ACHN (cell line): ENCODE results near the gene KDELR3.
"Not testable (repeated sequence)": the region's sequence is repeated elsewhere in the genome, so short reads cannot be mapped to it uniquely, and the experiment has no call there.

Experiments
- DNase-seq: peaks from one replicate; pipeline ENCODE4 v3.0.0-alpha.2; 2015
- in situ Hi-C: cut with HindIII; loops from 2 replicates; pipeline ENCODE4 v1.10.0; 2017; ENCODE audit warnings: low sequenced_read_pairs, low pct_ligation_motif_present, low pct_unique_long_range_greater_than_20kb

Gene KDELR3

GRCh38 chr22:38470179-38470578 lies 2.3 kb downstream of the KDELR3 start:
- in situ Hi-C loops, DNase-seq: not testable (repeated sequence)

- in situ Hi-C loops, result no loop called here
- DNase-seq, result no peak
Measured at GRCh38 chr22:38471237-38471636, 3.3 kb downstream of the KDELR3 start.

DNA sequence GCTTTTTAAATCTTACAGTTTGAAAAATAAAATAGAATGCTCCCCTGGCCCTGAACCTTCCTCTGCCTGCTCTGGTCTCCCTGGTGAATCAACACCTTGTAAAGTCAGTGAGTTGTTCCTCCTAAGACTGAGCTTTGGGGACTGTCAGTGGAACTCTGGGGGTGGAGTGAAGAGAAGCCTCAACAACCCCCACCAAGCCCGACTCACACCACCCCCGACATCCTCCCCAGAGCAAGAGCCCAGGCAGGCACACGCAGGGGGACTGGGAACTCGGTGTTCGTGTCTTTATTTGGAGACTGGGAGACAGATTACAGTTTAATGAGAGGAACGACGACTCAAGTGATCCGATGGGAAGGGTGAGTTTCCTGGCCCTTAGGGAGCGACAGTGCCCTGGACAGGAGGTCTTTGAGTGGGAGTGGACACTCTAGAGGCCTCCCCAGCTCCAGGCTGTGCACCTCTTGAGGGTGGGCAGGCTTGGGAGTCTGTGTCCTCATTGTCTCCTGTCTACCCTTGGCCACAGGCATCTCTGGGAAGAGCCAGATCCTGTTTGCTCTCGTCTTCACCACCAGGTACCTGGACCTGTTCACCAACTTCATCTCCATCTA lies 6.2 kb downstream of the KDELR3 start:
- DNase-seq, result no peak
- in situ Hi-C loops, result no loop called here

DNA sequence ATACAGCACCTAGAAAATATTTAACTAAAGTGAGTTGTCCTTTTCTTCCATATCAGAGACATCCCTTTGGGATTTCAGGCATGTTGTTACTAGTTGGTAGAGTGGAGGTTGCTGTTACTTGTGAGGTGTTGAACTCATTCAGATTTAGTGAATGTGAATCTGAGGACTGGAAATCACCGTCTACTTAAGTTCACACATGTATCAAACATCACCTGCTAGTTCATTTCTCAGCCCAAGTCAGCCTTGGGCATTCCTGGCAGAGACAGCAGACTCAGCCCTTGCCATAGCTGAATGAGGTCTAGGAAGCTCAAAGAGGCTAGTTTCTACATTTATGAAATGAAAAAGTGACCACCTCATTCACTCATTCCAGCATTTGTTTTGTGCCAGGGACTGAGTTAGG lies 9.7 kb downstream of the KDELR3 start:
- peak; percentile 17 for DNase-seq
- in situ Hi-C loops, result no loop called here

DNA sequence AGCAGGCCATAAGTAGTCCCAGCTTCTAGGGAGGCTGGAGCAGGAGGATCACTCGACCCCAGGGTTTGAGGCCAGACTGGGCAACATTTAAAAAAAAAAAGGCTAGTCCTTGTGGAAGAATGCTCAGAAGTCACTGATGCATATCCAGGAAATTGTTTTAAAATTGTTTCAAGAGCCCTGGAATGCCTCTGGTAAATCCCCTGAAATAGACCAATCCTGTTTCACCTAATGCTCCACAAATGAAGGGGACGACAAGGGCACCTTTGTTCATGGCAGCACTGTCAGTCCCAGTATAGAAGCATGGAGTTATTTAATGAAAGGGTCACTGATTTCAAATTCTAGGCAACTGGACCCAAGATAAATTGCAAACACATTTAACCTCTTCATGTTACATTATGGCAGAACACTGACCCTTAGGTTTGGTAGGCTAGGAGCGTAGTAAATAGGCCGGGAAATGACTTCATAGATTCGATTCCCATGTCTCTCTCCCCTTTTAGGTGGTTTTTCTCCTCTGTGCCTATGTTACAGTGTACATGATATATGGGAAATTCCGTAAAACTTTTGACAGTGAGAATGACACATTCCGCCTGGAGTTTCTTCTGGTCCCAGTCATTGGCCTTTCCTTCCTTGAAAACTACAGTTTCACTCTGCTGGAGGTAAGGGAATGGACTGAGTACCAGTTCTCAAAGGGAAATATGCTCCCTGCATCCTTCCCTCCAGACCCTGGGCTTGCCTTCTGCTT lies 11.4 kb downstream of the KDELR3 start:
- in situ Hi-C loops, result no loop called here
- DNase-seq, result peak; percentile 77

DNA sequence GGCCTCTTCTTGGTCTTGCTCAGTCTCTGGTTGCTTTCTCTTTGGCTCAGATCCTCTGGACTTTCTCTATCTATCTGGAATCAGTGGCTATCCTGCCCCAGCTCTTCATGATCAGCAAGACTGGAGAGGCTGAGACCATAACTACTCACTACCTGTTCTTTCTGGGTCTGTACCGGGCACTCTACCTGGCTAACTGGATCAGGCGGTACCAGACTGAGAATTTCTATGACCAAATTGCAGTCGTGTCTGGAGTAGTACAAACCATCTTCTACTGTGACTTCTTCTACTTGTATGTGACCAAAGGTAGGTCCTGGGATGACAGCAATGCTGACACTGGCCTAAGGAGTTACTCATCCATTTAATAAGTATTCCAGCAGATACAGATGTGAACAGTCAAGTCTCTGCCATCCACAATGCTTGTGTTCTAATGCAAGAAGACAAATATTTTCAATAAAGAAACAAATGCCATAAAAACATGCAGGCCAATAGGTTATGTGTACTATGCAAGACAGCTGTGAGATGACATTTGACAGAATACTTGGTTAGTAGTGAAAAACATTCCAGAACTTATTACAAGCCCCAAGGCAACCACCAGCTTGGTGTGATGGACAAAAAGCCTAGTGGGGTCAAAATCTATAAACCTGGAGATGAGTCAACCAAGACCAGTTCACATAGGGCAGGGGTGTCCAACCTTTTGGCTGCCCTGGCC lies 13.4 kb downstream of the KDELR3 start:
- in situ Hi-C loops, result no loop called here
- DNase-seq, result no peak

- in situ Hi-C loops, result no loop called here
- DNase-seq, result no peak
Measured at GRCh38 chr22:38481871-38482332, 14.0 kb downstream of the KDELR3 start.

- in situ Hi-C loops, result no loop called here
- DNase-seq, result no peak
Measured at GRCh38 chr22:38482662-38483308, 14.9 kb downstream of the KDELR3 start.

- in situ Hi-C loops, result no loop called here
- no peak for DNase-seq
Measured at GRCh38 chr22:38484244-38484643, 16.3 kb downstream of the KDELR3 start.

- DNase-seq, result no peak
- in situ Hi-C loops, result no loop called here
Measured at GRCh38 chr22:38485783-38486182, 17.9 kb downstream of the KDELR3 start.

DNA sequence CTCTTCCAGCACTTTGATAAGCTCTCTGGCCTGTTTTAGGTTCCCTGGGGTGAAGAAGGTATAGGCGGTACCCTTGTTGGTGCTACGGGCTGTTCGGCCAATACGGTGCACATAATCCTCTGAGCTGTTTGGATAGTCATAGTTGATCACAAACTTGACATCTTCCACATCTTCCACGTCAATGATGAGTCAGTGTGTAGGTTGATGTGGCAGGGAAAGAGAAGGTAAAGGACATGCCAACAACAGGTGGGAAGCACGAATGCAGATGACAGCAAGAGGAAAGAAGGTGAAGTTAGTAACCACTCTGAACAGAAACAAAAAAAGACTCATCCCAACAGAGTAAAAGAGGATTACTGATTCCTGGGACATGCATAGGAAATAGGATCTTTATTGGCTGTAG lies 20.1 kb downstream of the KDELR3 start:
- in situ Hi-C loops, result no loop called here
- DNase-seq, result no peak

- in situ Hi-C loops, result no loop called here
- no peak for DNase-seq
Measured at GRCh38 chr22:38489142-38489541, 21.2 kb downstream of the KDELR3 start.

- no peak for DNase-seq
- in situ Hi-C loops, result no loop called here
Measured at GRCh38 chr22:38489561-38490145, 21.8 kb downstream of the KDELR3 start.

DNA sequence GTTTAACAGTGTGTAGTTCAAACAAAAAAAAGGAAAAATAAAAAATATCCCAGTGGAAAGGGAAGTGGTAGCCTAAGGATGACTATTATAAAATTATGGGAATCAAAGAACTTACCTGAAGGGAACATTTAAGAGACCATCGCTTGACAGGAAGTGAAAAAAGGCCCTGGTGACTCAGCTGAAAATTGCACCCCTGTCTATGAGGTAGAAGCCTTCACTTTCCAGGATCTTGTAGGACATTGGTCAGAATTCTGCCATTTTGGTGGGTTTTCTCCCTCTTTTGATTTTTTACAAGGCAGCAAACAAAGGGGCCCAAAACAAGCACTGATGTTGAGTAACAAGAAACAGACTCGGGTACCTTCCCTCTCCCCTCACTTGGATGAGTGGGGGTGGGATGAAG lies 22.6 kb downstream of the KDELR3 start:
- DNase-seq, result no peak
- in situ Hi-C loops, result no loop called here

GRCh38 chr22:38490915-38491314 lies 23.0 kb downstream of the KDELR3 start:
- in situ Hi-C loops, result no loop called here
- DNase-seq, result peak; percentile 34

DNA sequence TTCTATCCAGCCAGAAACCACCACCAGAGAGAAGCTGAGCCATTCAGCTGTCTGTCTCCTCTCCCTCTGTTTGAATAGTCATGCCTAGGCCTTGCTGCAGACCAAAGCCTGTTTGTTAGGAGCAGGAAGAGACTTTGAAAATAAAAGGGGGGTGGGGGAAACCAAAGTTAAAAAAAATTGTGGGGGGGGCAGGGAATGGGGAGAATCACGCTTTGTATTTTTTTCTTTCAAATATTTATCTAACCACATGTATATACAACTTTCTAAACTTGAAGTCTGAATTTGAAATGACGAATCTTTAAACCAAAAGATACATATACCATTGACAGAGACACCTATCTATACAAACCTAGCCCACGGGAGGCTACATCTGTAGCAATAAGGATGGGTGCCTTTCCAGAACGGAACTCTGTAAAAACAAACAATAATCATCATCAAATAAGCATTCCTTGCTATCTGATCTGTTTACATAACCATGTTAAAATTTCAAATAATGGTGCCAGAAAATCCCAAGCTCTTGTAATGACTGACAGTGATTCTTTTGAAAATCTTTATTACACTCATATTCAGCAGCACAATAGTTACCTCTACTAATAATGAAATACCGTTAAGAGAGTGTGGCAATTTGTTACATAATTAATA lies 23.9 kb downstream of the KDELR3 start:
- in situ Hi-C loops, result no loop called here
- no peak for DNase-seq

- in situ Hi-C loops, result no loop called here
- no peak for DNase-seq
Measured at GRCh38 chr22:38494498-38494897, 26.6 kb downstream of the KDELR3 start.

DNA sequence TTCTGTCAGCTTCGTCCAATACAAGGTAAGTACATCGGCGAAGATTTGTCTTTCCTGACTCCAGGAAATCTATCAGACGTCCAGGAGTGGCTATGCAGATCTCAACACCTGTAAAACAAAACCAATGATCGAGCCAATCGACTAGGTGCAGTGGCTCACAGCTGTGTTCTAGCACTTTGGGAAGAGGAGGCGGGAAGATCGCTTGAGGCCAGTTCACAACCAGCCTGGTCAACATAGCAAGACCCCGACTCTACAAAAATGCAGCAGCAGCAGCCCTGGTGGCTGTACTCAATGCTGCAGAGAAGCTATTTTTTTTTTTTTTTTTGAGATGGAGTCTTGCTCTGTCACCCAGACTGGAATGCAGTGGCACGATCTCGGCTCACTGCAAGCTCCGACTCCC lies 27.0 kb downstream of the KDELR3 start:
- in situ Hi-C loops, result no loop called here
- DNase-seq, result no peak
